Inferior parietal cortex (tissue), 1 donor: ENCODE results near the gene TMEM266.
A peak's percentile ranks its signal among the peaks of the same experiment; 100 is the strongest.
"Not testable (repeated sequence)": the region's sequence is repeated elsewhere in the genome, so short reads cannot be mapped to it uniquely, and the experiment has no call there.

Experiments used
- DNase-seq: peaks from one replicate; pipeline ENCODE4 v3.0.0-alpha.2; 2016; ENCODE audit errors: extremely low spot score

Gene TMEM266

DNA sequence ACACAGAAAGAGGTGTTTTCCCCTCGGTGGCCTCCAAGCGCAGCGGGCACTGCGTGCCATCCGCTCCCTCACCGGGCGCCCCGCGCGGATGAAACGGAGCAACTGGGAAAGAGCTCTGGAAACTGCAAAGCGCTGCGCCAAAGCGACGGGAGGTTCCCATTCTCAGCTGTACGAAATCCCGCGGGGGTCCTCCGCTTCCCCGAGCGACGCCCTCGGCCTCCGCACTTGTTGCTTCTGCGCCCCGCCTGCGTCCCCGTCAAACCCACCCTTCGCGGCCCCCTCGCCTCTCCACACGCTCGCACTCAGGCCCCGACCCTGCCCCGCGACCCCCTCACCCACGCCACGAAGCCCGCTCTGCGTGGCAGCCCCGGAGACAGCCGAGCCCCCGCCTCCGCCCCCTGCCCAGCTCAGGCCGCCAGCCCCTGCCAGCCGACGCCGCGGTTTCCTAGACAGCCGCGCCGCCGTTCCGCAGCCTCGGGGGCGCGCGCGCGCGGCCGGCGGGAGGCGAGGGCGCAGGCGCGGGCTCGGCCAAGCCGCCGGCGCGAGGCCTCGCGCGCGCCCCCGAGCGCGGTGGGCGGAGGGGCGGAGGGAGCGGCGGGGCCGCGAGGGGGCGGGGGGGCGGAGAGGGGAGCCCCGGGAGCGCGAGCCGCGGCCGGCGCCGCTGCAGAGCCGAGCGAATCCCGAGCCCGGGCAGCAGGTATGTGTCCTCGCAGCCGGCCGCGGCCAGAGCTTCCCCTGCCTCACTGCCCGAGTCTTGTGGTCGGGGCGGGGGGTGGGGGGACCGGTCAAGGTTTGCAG is at the start of gene TMEM266:
TSS of gene TMEM266 (plus strand) at position 666 of the 798 bp plus-strand sequence. CDS start 74,279 bp downstream, outside the sequence.
- no peak for DNase-seq

GRCh38 chr15:76010613-76011012 is 49.2 kb upstream of the TMEM266 start:
- no peak for DNase-seq

DNA sequence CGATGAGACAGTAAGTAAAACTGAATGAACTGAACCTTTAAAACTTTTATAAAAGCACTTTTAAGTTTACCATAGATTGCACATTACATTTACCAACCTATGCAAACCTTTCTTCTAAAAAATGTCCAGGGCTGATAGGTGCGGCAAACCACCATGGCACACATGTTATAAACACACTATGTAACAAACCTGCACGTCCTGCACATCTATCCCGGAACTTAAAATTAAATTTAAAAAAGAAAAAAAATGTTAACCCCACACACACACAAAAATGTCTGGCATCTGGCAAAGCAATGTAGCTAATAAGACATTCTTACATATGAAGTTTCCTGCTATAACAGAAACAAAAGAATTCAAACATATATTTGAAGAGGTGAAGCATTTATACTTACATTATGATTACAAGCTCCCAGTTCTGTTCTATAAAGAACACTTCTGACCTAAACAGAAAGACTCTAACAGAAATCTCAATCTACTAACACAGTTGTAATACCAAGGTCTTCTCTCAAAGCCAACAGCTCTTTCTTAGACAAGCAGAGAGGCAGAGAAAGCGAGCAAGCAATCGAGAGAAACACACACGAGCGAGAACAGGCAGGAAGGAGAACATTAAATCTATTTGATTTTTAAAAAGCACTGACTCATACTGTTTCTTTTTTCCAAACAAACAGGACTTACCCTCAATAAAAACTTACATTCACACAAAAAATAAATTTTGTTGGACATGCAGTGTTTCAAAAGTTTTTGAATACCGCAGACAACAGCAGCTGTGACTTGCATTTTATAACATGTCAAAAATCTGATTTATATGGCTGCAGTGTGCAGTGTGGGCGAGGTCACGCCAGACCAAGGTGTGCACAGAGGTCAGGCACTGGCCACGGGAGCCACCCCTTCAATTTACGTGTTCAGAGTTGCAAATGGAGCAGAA is 47.9 kb upstream of the TMEM266 start, which contains the start of gene NRG4:
TSS of gene NRG4 (minus strand) at position 798 of the 925 bp plus-strand sequence. CDS start 1,194 bp downstream, outside the sequence.
- no peak for DNase-seq

- DNase-seq, result not testable (repeated sequence)
Observed at GRCh38 chr15:76013470-76013869, 46.3 kb upstream of the TMEM266 start.

DNA sequence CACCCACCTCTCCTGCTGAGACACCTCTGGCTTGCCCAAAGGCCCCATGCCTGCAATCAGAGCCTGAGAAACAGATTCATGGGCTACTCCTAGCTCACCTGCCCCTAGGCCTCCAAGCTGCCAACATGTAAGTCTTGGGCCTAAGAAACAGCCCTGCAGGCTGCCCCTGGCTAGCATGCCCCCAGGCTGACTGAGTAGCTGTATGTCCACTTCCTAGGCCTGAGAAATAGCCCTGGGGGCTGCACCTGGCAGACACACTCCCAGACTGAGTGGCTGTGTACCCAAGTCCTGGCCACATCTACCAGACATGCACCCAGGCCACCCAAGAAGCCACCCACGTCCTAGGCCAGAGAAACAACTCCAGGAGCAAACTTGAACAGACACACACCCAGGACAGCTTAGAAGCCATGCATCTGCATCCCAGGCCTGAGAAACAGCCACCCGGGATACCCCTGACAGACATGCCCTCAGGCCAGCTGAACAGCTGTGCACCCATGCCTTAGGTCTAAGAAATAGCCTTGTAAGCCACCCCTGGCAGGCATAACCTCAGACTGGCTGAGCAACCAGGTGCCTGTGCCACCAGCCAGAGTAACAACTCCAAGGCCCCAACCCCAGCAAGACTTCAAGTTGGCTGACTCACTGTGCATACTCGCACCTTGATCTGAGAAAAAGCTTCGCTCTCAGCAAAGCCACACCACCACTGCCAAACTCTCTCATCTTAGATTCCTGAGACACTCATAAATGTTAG is 35.6 kb upstream of the TMEM266 start:
- DNase-seq, result no peak

DNA sequence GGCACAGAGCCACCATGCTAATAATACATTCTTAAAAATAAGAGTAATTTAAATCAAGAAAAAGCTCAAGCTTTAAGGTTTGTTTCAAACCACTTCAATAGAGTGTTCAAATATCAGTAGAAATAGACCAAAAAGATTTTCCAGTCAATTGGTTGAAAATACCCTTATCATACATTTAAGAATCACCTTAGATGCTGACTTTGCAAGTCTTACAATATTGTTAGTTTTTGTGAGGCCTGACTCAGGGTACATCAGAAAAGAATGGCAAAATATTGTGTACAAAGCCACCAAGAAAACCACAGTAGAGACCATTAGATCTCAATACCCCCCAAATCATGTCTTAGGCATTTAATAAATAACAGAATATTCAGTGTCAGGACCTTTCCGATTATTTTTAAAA is 27.7 kb upstream of the TMEM266 start:
- DNase-seq, result no peak

- DNase-seq, result no peak
Observed at GRCh38 chr15:76033438-76033837, 26.3 kb upstream of the TMEM266 start.

DNA sequence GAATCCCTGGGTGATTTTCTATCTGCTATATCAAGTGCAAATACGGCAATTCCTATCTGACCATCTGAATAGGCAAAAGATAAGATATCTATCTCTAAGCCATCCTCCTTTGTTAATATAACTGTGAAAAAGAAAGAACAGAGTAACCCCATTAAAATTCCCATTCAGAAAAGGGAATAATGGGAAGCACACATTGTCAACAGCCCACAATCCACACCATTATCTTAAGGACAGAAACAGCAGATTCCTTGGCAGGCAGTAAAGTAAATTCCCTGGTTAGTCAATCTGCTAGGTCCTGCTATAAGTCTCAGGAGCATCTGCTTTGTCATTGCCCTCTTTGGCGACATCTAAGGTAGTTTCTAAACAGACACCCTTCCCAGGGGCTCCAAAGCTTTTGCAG is 25.7 kb upstream of the TMEM266 start:
- no peak for DNase-seq

DNA sequence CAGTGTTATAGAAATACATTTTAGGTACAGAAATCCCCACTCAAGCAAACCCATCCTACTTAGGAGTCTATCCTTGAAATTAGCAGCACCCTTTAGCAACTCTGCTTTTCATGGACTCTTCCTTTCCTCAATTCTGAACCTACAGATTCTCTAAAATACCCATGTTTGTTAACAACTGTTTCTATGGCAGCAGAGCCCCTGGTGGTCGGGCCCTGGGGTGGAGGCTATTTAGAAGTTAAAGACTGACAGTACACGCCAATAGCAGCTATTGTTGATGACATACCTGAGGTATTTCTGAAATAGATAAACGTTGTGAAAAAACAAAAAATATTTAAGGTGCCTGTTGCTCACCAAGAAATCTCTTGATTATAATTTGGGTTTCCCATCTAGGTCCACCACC is 24.2 kb upstream of the TMEM266 start:
- DNase-seq, result no peak

DNA sequence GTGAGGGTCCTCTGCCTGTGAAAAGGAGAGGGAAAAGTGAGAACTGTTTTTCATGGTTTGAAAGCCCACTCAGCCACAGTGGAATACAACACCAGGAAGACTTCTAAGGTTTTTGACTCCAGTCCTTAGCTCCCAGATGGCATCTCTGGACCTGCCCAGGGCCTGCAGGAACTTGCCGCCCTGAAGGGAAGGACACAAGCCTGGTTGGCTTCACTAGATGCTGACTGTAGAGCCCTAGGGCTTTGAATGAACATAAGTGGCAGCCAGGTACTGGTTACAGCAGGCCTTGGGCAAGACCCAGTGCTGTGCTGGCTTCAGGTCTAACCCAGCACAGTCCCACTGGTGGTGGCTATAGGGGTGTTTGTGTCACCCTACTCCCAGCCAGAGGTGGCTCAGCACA is 21.3 kb upstream of the TMEM266 start:
- no peak for DNase-seq

DNA sequence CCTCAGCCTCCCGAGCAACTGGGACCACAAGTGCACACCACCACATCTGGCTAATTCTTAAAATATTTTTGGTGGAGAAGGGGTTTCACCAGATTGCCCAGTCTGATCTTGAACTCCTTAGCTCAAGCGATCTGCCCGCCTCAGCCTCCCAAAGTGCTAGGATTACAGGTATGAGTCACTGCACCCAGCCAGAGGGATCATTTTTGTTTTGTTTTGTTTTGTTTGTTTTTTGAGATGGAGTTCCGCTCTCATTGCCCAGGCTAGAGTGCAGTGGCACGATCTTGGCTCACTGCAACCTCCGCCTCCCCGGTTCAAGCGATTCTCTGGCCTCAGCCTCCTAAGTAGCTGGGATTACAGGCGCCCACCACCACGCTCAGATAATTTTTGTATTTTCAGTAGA is 5.6 kb upstream of the TMEM266 start:
- not testable (repeated sequence) for DNase-seq

DNA sequence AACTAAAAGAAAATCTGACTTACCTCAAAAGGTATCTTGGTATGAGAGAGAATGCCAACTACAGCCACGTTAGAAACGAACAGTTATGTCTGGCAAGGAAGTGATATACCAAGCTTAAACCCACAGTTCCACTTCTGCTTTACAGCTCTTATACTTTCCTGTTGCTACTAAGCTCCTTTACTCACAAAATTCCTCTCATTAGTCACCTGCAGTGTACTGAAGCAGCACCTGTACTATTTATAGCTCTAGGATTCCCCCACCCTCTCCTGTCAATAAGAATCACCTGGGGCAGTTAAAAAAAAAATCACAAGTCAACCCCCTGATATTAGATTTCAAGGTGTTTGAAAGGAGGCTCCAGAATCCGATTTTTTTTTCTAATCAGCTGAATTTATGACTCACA is 2.9 kb upstream of the TMEM266 start:
- DNase-seq, result no peak

GRCh38 chr15:76057332-76058000 is 2.3 kb upstream of the TMEM266 start:
- peak; percentile 78 for DNase-seq

- peak; percentile 52 for DNase-seq
Observed at GRCh38 chr15:76058714-76059319, 968 bp upstream of the TMEM266 start.

GRCh38 chr15:76060118-76060989 is 569 bp downstream of the TMEM266 start:
- DNase-seq, result peak; percentile 10

DNA sequence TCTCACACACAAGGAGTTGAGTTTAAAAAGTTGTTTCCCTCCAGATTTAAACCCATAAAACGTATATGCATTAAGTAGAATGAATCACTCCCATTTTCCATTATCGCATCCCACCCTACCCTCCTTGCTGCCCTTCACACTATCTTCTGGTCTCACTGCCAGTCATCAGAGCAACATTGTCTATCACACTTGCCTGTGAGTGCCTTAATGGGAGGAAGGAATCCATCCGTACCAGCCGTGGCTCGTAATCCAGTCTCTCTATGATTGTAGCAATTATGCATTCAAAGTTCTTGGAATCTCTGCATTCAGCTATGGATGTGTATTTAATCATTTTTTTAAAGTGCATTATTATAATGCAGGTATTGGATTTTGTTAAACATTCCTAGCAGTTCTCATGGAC is 1.9 kb downstream of the TMEM266 start:
- no peak for DNase-seq

DNA sequence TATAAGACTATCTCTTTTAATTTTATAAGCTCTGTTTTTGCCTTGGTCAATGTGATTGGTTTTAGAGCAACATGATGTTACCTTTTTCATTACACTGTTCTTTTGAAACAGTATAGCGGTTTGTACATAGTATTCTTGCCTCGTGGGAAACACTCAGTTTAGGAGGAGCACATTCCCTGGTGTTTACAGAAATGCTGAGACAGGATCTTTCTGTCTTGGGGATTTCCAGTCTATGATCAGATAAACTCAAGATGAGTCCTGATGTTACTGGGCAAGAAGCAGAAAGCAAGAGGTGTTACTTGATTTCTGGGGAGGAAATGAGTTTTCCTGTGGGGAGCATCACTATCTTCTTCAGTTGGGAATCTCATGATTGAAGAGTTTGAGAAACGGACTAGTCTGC is 2.5 kb downstream of the TMEM266 start:
- no peak for DNase-seq

GRCh38 chr15:76064375-76064774 is 4.6 kb downstream of the TMEM266 start:
- no peak for DNase-seq

DNA sequence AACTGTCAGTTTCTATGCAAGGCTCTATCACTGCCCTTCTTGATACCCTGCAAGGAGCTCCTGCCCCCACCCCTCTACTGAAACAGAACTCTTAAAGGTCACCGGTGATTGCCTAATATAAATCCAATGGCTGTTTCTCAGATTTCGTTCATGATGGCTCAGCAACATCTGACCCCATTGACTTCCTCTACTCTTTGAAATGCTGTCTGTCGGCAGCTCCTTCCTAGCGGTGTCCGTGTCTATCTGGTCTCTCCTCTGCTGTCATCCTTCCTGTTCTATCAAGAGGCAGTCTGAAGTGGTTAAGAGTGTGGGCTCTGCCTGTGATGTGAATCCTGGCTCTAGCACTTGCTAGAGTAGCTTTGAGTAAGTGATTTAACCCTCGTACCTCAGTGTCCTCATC is 5.5 kb downstream of the TMEM266 start:
- no peak for DNase-seq

DNA sequence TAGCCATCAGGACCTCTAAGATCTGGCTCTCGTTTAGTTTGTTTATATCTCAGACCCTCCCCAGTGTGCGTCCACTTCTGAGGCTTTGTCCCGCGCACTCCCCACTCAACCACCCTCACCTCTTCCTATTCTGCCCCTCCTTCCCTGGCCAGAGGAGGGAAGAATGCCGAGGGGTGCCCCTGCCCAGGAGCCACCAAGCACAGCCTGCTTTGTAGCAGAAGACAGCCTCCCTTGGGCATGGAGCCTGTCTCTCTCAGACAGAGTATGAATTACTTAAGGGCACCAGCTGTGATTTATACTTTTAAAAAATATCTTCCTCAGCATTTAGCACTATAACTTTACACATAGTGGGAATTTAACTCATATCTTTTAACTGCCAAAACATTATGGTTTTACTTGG is 6.0 kb downstream of the TMEM266 start:
- DNase-seq, result no peak
